Measurements from ENCODE around the gene HAGH.
A peak's percentile ranks its signal among the peaks of the same experiment; 100 is the strongest.
"Not testable (repeated sequence)": the region's sequence is repeated elsewhere in the genome, so short reads cannot be mapped to it uniquely, and the experiment has no call there.

Gene HAGH

DNA sequence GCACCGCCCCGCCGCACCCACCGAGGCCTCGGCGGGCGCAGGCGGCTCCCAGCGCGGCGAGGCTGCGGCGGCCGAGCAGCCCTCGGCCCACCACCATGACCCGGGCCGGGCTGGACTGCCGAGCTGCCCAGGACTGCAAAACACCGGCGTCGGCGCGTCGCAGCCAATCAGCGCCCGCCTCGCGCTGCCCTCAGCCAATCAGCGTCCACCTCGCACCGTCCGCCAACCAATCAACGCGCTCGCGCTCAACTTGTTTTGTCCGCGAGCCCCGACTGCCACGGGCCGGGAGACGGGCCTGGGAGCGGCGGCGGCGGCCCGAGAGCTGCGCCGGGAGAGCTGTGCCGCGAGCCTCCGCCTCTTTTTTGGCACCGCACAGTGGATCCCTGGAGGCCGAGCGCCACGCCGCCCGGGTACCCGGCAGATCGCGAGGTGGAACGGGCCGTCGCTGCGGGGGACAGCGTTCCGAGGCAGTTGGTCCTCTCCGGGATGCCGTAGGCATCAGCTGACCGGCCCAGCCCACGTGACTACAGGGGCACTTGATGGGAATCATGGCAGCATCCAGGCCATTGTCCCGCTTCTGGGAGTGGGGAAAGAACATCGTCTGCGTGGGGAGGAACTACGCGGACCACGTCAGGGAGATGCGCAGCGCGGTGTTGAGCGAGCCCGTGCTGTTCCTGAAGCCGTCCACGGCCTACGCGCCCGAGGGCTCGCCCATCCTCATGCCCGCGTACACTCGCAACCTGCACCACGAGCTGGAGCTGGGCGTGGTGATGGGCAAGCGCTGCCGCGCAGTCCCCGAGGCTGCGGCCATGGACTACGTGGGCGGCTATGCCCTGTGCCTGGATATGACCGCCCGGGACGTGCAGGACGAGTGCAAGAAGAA is at the start of gene HAGH, which contains the start of gene FAHD1:
HAGH (minus strand) TSS at position 135 of the 883 bp plus-strand sequence; CDS start at position 97, 38 bp downstream.
FAHD1 (plus strand) TSS at position 516 of the 883 bp plus-strand sequence; CDS start at position 549, 33 bp downstream.
- no peak for FAIRE-seq

DNA sequence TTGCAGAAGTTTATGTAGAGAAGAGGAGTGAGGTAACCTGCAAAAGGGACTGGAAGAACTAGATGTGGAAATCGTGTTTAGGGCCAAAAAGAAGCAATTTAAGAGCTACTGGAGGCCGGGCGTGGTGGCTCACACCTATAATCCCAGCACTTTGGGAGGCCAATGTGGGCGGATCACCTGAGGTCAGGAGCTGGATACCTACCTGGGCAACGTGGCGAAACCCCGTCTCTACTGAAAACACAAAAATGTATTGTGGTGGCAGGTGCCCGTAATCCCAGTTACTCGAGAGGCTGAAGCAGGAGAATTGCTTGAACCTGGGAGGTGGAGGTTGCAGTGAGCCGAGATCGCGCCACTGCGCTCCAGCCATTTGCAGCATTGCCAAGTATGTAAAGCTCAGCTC is 49.4 kb upstream of the HAGH start:
- not testable (repeated sequence) for FAIRE-seq

DNA sequence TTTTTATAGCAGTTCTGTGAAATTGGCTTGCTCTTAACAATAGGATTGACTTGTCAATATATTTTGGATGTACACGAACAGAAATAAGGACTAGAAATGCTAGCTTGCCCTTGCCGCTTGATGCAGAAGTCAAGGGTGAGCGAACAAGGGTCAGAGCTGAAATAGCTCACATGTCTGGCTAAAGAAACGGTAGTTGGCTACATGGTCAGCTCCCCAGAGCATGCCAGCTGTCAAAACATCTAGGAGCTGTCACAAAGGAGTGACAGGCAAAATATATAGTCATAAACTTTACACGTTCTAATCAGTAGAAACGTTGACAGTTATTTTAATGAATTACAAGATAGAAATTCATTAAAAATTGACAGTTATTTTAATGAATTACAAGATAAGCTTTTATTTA is 48.2 kb upstream of the HAGH start:
- no peak for FAIRE-seq

DNA sequence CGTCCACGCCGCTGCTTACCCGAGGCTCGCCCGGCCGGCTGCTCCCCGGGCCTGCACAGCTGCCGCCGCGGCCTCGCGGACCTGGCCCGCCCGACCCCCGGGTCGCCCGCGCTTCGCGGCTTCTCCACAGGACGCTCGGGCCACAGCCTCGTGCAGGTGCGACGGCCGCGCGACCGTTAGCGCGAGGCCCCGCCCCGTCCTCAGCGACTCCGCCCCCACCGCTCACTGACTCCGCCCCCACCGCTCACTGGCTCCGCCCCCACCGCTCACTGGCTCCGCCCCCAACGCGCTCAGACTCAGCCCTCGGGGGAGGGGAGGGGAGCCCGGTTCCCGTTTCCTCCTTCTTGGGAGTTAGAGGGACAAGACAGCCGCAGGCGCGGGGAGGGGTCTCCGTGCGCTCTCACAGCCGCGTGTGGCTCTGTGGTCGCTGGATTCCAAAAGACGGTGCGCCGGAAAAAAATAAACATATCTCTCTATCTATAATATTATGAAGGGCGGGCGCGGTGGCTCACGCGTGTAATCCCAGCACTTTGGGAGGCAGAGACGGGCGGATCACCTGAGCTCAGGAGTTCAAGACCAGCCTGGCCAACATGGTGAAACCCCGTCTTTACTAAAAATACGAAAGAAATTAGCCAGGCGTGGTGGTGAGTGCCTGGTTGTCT is 45.5 kb upstream of the HAGH start, which contains the start of gene MEIOB:
MEIOB (minus strand) TSS at position 191 of the 662 bp plus-strand sequence. CDS start 3,989 bp downstream, outside the sequence.
- FAIRE-seq = no peak

DNA sequence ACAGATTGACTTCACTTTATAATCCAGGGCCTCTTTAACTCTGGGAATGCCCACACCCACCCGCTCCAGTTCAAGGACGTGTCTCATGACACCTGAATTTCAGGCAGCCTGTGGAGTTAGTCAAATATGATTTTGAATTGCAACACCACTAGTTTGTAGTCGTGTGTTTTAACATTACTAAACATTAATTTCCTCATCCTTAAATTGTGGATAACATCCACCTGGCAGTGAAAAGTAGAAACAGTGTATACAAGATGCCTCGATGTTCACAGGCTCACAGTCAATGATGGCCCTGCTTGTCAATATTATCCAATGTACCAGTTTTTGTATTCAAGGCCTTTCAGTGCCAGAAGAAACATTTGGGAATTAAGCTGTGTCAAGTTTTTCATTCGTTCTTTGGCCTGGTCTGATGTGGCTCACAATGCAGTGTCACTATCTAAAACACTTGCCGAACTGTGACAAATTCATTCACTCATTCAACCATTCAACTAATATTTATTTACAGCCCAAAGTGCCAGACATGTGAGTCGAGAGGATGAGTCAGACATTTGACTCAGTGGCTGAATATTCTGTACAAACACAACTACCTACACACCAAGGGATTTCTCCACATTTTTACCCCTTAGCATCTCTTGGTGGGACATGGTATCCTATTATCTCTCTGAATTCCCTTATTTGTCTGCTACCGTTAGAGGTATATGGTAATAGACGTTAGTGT is 43.9 kb upstream of the HAGH start:
- no peak for FAIRE-seq

DNA sequence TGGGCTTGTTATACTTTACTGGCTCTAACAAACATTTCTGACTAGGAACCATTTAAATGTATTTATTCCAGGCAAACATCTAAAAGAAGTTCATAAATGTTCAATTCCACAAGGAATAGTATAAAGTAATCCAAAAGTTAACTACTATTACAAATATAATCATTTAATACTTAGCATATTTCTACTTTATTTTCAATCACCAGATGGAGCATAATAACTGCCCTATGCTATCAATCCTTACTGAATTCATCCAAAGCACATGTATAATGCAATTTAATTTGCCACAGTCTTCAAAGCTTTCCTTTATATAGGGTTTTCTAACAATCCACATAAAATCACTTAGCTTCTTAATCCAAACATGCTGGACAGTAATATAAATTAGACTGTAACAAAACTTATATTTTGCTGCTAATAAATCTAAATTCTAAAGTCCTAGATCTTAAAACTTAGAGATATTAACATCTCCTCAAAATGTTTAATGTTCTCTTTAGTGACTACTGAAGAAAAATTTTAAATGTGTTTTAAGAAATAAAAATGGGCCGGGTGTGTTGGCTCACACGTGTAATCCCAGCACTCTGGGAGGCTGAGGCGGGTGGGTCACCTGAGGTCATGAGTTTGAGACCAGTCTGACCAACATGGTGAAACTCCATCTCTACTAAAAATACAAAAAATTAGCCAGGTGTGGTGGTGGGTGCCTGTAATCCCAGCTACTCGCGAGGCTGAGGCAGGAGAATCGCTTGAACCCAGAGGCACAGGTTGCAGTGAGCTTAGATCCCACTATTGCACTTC is 39.5 kb upstream of the HAGH start:
- FAIRE-seq = peak; percentile 34

DNA sequence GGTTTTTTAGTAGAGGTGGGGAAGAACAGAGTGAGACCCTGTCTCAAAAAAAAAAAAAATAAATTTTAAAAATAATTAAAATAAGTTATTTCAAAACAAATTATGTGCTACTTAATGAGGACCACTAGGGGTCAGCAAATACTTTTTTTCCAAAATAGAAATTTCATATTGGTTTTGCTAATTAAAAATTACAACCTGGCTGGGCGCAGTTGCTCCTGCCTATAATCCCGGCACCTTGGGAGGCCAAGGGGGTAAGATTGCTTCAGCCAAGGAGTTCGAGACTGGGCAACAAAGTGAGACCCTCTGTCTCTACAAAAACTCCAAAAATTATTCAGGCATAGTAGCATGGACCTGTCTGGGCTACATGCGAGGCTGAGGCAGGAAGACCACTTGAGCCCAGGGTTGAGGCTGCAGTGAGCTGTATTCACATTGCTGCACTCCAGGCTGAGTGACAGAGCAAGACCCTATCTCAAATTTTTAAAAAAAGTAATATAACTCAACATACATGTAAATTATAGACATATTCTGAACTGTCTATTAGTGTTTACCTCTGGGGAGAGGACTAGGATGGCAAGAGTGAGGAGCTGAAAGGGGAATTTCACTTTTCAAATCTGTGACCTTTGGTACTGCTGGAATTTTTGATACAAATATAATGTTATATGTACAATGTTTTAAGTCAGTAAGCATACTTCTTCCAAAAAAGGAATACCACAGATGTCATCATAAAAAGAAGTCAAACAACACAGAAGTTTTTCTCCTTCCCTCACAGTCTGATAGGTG is 37.2 kb upstream of the HAGH start:
- FAIRE-seq = peak; percentile 46

DNA sequence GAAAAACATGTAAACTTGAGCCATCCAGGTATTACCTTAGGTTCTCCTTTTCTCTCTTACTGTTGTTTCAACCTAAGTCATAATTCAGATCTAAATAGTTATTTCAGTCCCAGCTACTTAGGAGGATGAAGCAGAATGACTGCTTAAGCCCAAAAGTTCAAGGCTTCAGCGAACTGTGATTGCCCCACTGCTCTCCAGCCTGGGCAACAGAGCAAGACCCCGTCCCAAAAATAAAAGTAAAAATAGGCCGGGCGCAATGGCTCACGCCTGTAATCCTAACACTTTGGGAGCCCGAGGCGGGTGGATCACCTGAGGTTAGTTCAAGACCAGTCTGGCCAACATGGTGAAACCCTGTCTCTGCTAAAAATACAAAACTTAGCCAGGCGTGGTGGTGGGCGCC is 35.8 kb upstream of the HAGH start:
- FAIRE-seq = no peak

DNA sequence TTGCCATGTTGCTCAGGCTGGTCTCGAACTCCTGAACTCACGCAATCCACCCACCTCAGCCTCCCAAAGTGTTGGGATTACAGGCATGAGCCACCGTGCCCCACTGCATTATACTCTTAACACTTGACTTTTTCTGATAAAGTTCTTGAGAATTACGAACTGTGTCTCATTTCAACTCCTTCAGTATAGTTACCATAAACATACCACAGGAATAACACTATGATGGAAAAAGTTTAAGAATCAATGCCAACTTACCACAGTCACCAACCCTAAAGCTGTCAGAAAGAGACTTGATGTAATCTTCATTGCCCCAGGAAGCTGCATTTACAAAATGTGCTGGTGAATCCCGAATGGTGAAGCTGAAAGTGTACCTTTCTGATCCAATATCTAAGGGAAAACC is 35.1 kb upstream of the HAGH start:
- FAIRE-seq = no peak

DNA sequence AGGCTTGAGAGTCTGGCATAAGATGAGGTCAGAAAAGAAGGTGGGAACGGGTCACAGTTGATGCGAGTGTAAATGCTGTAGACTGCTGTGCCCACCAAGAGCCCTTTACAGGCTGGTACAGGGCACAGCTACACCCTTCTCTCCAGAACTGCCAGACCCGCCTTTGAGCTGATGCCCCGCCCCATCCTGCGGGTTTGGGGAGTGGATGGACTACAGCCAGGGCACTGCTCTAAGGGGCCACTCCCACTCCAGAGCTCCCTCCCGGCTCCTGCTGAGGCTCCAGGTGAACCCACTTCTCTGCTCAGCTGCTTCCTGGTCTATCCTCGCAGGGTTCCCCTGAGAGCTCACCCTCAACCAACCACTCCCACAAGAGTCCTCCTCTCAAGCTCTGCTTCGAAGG is 33.0 kb upstream of the HAGH start:
- FAIRE-seq = no peak

DNA sequence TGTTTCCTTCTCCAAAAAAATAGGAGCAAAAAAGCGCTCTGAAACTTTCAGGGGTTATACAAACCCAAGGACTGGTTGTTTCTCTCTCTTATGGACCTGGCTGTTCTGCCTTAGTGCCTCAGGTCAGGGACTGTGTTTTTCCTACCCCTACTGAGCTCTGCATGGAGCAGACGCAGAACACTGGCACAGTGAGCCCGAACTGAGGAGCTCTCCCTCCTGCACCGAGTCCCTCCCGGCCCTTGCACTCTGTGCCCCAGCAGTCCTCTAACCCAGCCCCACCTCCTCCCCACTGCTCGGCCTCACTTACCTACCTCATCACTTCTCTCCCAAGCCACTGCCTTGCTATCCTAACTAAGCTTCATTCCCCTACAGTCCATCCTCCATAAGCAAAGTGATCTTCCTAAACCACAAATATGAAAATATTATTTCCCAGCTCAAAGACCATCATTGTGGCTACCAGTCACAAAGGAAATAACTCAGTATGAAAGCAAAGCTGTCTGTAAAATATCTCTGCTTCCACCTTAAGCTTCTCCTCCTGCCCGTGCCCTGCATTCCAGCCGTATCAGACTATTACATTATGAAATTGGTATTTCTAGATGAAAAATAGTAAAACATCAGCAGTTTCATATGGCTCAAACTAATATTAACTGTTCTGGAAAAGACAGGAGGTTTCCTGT is 31.7 kb upstream of the HAGH start:
- FAIRE-seq = no peak

DNA sequence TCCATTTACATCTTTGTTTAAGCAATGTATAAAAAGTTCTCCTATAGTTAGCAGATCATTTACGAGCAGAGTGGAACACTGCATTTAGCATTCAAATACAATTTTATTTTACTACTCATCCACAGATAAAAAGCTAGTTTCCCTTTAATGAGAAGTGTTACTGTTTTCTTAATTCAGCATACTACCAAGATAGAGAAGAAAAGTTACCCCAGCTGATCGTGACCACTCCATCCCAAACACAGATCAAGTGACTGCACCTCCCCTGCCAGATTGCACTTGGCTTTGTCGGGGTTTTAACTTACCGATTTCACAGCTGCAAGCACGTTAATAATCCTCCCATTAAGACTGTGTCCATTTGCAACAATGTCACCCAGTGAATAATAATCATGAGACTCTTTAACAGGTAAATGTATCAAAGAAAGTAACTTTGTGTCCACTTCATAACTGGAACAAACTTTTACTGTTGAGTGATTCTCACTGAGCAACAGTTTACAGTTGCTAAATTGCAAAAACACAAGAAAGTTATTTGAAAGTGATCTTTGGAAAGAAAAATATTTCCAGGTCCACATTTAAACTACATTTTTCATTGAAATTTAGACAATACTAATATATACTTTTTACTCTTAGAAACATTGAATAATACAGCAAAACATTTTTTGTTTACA is 30.9 kb upstream of the HAGH start:
- no peak for FAIRE-seq

DNA sequence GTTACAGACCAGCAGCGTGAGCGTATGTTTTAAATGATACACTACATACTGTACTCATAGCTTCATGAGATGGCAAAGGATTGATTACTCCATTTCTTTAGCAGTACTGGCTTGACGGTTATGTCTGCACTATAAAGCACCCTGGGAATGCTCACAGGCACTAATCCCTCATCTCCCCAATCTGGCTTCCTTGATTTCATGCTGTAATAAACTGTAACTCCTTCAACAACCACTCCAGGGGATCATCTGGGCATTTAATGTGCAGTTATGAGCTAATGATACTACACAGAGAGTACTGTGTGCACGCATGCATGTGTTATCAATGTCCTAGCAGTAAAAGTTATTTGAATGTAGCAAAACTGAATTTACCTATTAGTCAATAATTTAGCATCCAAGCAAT is 25.2 kb upstream of the HAGH start:
- no peak for FAIRE-seq

DNA sequence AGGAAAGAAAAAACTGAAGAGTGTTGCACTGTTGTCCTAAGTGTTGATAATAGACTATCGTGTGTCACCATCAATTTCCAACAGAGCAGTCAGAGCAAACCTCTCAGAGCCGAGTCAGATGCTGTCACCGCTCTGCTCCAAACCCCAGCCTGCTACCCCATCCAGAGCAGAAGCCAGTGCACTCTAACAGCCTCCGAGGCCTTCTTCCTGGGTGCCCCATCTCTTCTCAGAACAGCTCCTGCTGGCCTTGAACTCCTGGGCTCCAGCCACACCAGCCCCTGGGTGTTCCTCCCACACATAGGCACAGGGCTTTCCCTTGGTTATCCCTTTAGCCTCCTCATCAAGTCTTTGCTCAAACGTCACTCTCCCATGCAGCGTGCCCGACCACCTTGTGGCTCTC is 24.4 kb upstream of the HAGH start:
- FAIRE-seq = no peak

DNA sequence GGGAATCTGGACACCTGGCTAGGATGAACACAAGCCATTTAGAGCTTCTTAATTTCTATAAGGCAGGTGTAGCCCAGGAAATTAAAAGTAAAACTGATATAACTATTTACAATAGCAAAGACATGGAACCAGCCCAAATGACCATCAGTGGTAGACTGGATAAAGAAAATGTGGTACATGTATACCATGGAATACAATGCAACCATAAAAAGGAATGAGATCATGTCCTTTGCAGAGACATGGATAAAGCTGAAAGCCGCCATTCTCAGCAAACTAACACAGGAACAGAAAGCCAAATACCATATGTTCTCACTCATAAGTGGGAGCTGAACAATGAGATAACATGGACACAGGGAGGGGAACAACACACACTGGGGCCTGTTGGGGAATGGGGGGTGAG is 19.8 kb upstream of the HAGH start:
- no peak for FAIRE-seq

DNA sequence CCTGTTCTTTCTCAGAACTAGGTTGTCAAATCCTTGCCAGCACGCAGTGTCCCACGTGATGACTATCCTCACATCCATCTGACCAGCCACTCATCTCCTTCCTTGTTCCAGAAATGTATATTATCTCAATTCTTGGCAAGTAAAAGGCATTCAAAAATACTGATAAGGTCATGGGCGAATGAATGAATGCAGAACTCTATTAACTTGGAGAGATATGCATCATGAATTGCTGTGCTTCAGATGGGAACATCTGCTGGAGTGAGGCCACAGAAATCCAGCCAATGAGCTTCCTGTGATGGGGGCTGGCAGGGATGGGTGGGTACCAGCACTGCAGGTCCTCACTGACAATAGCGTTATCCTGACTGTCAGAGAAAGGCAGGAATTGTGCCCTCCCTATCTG is 19.4 kb upstream of the HAGH start:
- no peak for FAIRE-seq

DNA sequence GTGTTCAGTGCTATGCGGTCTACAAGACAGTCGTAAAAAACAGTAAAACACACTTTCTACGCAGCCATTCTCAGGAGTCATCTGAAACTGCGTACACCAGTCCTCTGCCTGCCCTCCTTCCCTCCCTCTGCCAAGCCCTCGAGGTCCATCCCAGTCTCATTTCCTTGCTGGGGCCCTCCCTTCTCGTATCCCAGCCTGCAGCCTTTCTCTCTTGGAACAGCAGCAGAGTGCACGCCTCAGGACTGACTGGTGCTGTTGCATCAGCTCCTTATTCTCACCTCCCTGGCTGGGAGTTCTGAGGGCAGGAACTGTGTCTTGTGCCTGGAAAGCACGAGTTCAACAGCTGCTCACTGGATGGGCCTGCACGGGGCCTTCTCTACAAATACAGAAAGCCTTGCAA is 12.9 kb upstream of the HAGH start:
- FAIRE-seq = no peak

DNA sequence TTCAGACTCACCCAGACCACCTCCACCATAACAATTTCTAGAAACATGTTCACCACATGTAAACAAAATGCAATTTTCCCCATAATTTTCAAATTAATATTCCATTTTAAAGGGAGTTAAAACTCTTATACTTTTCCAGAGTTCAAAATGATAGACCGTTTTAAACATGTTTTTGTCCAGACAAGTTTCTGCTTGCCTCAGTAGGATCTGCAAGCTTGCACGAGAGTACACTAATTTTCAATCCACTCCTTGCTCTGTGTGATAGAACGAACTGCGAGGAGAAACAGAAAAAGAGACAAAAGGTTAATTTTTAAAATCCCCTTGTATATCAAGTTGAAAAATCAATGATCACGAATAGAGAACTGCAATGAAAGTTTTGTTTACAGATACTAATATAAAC is 7.5 kb upstream of the HAGH start:
- no peak for FAIRE-seq

DNA sequence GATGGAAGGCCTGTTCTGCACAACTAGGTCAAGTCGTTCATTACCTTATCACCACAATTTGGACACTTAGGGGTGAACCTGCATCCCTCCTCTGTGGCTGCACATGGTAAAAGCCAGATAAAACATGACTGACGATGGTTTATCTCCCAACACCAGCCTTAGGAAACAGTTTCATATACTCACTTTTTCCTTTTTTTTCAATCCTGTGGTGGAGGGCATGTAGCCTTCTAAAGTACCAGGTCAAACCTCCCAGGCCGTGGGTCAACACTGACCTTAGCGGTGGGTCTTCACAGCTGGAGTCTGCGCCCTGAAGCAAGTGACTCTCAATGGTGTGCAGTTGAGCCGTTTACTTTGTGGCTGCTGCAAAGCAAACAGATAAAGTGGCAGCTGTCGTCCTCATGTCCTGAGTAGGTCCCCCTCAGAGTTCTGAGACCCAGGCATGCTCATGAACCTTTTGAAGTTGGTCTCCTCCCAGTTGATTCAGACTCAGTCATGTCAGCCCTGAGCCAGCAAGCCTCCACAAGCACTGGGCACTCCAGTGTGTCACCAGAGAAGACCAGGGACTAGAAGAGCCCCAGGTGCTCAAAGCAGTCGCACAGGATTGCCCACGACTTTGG is 6.3 kb upstream of the HAGH start:
- FAIRE-seq = no peak

Data from TTC549 (cell line).